ENCODE results near the gene ABHD2.
"Not testable (repeated sequence)": the region's sequence is repeated elsewhere in the genome, so short reads cannot be mapped to it uniquely, and the experiment has no call there.

Gene ABHD2

DNA sequence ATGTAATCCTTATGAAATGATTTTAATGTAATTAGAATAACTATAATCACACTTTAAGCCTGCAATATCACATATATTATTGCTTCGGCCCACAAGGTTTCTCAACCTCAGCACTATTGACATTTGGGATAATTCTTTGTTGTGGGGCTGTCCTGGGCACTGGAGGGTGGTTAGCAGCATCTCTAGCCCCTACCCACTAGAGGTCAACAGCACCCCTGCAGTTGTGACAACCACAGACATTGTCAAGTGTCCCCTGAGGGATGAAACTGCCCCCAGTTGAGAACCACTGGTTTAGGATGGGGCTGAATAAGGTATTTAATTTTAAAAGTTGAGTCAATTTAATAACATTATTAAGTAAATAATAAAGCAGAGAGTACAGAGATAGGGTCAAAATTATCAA is 6.4 kb upstream of the ABHD2 start (continued):
- TF ChIP-seq, protein P1, sequence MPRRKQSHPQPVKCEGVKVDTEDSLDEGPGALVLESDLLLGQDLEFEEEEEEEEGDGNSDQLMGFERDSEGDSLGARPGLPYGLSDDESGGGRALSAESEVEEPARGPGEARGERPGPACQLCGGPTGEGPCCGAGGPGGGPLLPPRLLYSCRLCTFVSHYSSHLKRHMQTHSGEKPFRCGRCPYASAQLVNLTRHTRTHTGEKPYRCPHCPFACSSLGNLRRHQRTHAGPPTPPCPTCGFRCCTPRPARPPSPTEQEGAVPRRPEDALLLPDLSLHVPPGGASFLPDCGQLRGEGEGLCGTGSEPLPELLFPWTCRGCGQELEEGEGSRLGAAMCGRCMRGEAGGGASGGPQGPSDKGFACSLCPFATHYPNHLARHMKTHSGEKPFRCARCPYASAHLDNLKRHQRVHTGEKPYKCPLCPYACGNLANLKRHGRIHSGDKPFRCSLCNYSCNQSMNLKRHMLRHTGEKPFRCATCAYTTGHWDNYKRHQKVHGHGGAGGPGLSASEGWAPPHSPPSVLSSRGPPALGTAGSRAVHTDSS (tag by site-specific recombination; IDR thresholded peaks at IDR 0.05) = no peak
- TF ChIP-seq ZFP37 (tag by site-specific recombination; IDR thresholded peaks at IDR 0.05) (no peak), EGR2 (tag by site-specific recombination; IDR thresholded peaks at IDR 0.05; ENCODE audit: low read depth) (no peak), MEIS1 (CRISPR knock-in tag; IDR thresholded peaks at IDR 0.05; ENCODE audit: borderline replicate concordance) (no peak)

DNA sequence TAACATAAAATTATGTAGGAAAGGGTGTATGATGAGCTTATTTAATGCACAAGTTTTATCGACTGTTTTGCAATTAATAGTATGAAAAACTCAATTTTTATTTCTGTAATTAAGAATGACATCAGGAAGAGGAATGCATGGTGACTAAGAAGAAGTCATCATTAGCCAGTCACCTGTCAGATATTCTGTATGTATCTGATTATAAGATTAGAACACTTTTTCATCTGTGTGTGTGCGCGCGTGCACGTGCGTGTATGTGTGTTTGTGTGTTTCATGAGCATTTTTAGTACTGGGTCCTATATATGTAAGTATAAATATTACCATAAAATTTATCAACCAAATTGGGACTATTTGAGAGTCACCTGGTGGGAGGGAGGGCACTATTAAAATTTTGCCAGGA is 5.0 kb upstream of the ABHD2 start:
- ChIA-PET CTCF (interaction anchor here (0.8 to 1.7 kb wide), 7 partner anchors 9 to 123 kb away, joined by 3 to 11 read pairs (median 3); no protein-coding TSS in a partner anchor), POLR2A (no interaction called here)
- no peaks in the 10 kb centered on the region for H3K36me3 ChIP-seq (ENCODE audit: control insufficient read depth in 2 of 2, insufficient read depth in 1 of 2, low read length in 2 of 2)
- TF ChIP-seq ZNF324 (tag by site-specific recombination; IDR thresholded peaks at IDR 0.05) (no peak), ZXDB (tag by site-specific recombination; IDR thresholded peaks at IDR 0.05) (no peak)
- TF ChIP-seq, protein P2, sequence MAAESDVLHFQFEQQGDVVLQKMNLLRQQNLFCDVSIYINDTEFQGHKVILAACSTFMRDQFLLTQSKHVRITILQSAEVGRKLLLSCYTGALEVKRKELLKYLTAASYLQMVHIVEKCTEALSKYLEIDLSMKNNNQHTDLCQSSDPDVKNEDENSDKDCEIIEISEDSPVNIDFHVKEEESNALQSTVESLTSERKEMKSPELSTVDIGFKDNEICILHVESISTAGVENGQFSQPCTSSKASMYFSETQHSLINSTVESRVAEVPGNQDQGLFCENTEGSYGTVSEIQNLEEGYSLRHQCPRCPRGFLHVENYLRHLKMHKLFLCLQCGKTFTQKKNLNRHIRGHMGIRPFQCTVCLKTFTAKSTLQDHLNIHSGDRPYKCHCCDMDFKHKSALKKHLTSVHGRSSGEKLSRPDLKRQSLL (tag by site-specific recombination; IDR thresholded peaks at IDR 0.05) = no peak
- H3K27ac ChIP-seq (ENCODE audit: extremely low read depth, low read depth, low read length) = no peak overlapping the region
- H3K4me1 ChIP-seq (ENCODE audit: control insufficient read depth, insufficient read depth, low read length) = peaks cover 7% of the 10 kb centered on the region
- H3K4me3 ChIP-seq (ENCODE audit: low read depth, low read length) = no peak overlapping the region
- no peaks in the 10 kb centered on the region for H3K9me3 ChIP-seq (ENCODE audit: control insufficient read depth, insufficient read depth, low read depth, low read length)

DNA sequence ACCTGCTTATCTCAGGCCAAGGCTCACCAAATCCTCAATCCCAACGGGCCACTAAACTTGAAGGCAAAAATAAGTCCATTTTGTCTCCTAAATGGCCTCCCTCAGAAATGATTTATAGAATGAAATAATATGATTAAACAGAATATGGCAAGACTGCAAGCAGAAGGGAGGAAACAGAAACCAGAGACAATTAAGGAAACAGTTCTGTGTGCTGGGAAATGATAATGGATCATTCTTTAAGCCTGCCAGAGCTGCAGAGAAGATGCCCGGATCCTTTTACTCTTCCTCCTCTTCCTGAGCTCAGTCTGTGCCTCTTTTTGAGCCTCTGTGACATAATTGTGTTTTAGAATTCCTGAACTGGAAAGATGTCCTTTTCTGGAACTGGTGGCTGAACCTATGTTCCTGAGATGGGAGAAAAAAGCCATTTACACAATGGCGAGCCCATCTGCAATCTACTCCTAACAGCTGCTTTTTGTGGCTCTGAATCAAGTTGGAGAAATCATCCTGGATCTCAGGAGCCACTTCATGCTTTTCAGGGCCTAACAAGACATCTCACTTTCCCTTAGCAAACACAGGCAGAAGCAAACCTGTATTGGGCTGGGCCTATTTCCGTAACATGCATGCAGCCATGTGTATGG is 2.8 kb upstream of the ABHD2 start:
- TF ChIP-seq PRDM1 (tag by site-specific recombination; IDR thresholded peaks at IDR 0.05) = no peak
- TF ChIP-seq ZNF624 (tag by site-specific recombination; IDR thresholded peaks at IDR 0.05) = no peak
- TF ChIP-seq, protein P3, sequence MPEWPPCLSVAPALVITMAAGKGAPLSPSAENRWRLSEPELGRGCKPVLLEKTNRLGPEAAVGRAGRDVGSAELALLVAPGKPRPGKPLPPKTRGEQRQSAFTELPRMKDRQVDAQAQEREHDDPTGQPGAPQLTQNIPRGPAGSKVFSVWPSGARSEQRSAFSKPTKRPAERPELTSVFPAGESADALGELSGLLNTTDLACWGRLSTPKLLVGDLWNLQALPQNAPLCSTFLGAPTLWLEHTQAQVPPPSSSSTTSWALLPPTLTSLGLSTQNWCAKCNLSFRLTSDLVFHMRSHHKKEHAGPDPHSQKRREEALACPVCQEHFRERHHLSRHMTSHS (tag by site-specific recombination; IDR thresholded peaks at IDR 0.05) = no peak
- TF ChIP-seq ZNF629 (tag by site-specific recombination; IDR thresholded peaks at IDR 0.05) = no peak
- TF ChIP-seq ZNF423 (tag by site-specific recombination; IDR thresholded peaks at IDR 0.05) = no peak
- TF ChIP-seq ZNF10 (tag by site-specific recombination; IDR thresholded peaks at IDR 0.05) = 0 out of 2 replicates have a peak, but pooled peaks have one; percentile 10
- no peak for TF ChIP-seq ZNF121 (tag by site-specific recombination; IDR thresholded peaks at IDR 0.05)
- peak; percentile 66 for TF ChIP-seq ZBTB17 (tag by site-specific recombination; IDR thresholded peaks at IDR 0.05)
- Histone ChIP-seq H3K9me3 (ENCODE audit: control insufficient read depth, insufficient read depth, low read depth, low read length) (no peaks in the 10 kb centered on the region), H3K4me1 (ENCODE audit: control insufficient read depth, insufficient read depth, low read length) (peaks cover 14% of the 10 kb centered on the region), H3K4me3 (ENCODE audit: low read depth, low read length) (no peak overlapping the region), H3K36me3 (ENCODE audit: control insufficient read depth in 2 of 2, insufficient read depth in 1 of 2, low read length in 2 of 2) (no peaks in the 10 kb centered on the region), H3K27ac (ENCODE audit: extremely low read depth, low read depth, low read length) (no peak overlapping the region)
- ChIA-PET POLR2A (no interaction called here), CTCF (interaction anchor here (0.7 to 7.1 kb wide), 4 partner anchors 8 to 218 kb away, joined by 3 to 55 read pairs (median 6); no protein-coding TSS in a partner anchor)

DNA sequence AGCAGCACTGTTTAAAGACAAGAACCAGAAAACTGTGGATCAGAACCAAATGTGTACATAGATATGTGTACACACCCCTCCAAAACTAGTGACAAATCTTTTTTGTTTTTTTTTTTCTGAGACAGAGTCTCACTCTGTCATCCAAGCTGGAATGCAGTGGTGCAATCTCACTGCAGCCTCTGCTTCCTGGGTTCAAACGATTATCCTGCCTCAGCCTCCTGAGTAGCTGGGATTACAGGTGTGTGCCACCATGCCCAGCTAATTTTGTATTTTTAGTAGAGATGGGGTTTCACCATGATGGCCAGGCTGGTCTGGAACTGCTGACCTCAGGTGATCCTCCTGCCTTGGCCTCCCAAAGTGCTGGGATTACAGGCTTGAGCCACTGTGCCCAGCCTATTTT is 2.3 kb upstream of the ABHD2 start:
- H3K36me3 ChIP-seq (ENCODE audit: control insufficient read depth in 2 of 2, insufficient read depth in 1 of 2, low read length in 2 of 2); H3K9me3 ChIP-seq (ENCODE audit: control insufficient read depth, insufficient read depth, low read depth, low read length); H3K4me3 ChIP-seq (ENCODE audit: low read depth, low read length); H3K27ac ChIP-seq (ENCODE audit: extremely low read depth, low read depth, low read length); POLR2A ChIA-PET: not testable (repeated sequence)
- H3K4me1 ChIP-seq (ENCODE audit: control insufficient read depth, insufficient read depth, low read length) = peaks cover 18% of the 10 kb centered on the region
- CTCF ChIA-PET = interaction anchor here (0.7 to 7.1 kb wide), 7 partner anchors 9 to 219 kb away, joined by 3 to 55 read pairs (median 3); no protein-coding TSS in a partner anchor

All from HEK293 (cell line).